Measurements from ENCODE around the gene AXIN1. TPM values are rescaled to one million over a fixed set of nuclear protein-coding genes. Genes with fewer than 3 reads are reported as not detected.

Gene AXIN1
- total RNA-seq, 1 experiment from 2014 or later: 53.3 TPM

DNA sequence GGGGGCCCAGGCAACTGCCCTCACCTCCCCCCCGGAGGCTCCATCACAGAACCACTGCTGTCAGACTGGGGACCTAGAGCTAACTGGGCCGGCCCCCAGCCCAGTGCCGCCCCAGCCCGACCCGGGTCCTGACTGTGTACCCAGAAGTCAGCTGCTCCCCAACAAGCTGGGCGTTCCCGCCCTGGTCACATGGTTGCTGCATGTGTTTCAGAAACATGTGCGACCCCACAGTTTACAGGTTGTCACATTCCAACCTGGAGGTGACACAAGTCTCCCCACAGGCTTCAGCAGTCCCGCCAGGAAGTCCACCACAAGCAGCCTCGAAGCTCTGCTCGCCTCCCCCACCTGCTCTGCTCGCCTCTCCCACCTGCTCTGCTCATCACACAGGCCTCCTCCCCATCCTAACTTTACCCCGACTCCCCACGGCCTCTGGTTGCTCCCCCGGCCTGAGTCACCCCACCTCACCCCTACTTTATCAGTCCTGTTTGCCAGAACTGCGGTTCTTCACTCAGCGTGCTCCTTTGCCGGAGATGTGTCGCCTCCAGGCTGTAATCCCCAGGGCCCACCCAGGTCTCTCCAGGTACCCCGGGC lies 16.8 kb upstream of the AXIN1 start:
- Histone ChIP-seq H3K9me3 (ENCODE audit: control insufficient read depth, insufficient read depth, low read depth, low read length) (no peaks in the 10 kb centered on the region), H3K4me1 (ENCODE audit: control insufficient read depth, insufficient read depth, low read length) (peaks cover 19% of the 10 kb centered on the region), H3K4me3 (ENCODE audit: low read depth in 2 of 2, low read length in 2 of 2) (peak overlapping the region; percentile 31 to 47), H3K27ac (ENCODE audit: low read length) (peak overlapping the region; percentile 54; the same call in 1 of the 2 replicates), H3K27me3 (ENCODE audit: control insufficient read depth, insufficient read depth, low read length) (no peaks in the 10 kb centered on the region), H3K36me3 (ENCODE audit: control insufficient read depth, insufficient read depth, low read length) (no peaks in the 10 kb centered on the region; the same call in 1 of the 2 replicates)
- ATAC-seq (no peak), DNase-seq (ENCODE audit: low read depth, low spot score) (no peak)
- no peak for TF ChIP-seq REST (IDR thresholded peaks at IDR 0.05; ENCODE audit: insufficient read depth in 1 of 2, low read depth in 2 of 2, low read length in 1 of 2)
- TF ChIP-seq TCF7L2 (IDR thresholded peaks at IDR 0.05; ENCODE audit: low read depth, low read length): no peak
- TF ChIP-seq CTCF (IDR thresholded peaks at IDR 0.05): no peak
- TF ChIP-seq SIN3A (IDR thresholded peaks at IDR 0.05; ENCODE audit: borderline replicate concordance, insufficient read depth, low read depth, low read length): no peak
- no peak for TF ChIP-seq POLR2AphosphoS5 (IDR thresholded peaks at IDR 0.05; ENCODE audit: low read depth, low read length)
- CTCF ChIA-PET: no interaction called here
- in situ Hi-C loops (cut with HindIII; ENCODE audit: low pct_unique_long_range_greater_than_20kb, low sequenced_read_pairs) (no loop called here), intact Hi-C loops (cut with micrococcal nuclease; ENCODE audit: unreplicated experiment) (no loop called here)
- POLR2A ChIA-PET: no interaction called here
- BruUV-seq (replicated peaks): TSS peak; percentile 73

DNA sequence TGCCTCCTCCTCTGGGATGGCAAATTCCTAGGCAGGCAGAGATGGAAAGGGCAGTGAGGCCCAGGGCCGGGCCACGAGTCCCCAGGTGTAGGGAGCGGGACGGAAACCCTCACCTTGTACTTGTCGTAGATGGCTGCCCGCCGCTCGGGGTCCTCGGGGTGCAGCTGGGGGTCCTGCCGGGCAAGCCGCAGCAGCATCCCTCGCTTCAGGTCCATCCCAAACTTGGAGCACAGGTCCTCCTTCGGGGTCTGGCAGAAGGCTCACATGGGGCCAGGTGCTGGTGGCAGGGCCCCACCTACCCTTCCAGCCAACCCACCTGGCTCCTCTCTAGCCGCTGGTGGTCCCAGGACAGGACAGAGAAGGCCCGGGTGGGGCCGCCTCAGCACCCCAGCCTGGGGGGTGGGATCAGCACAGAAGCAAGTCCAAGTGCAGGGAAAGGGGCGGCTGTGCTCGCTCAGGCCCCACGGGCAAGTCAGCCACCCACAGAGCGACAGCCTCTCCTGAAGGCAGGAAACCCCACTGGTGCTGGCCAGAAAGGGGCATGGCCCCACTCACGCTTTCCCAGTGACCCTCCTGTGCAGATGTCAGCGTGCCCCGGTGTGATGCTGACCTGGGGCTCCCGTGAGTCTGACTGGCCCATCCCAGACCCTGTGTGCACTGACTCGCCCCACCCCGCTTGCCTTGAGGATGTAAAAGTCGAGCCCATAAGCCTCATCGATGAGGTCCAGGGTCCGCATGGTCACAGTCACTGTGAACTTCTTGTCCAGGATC lies 16.1 kb upstream of the AXIN1 start:
- ChIA-PET CTCF (no interaction called here), POLR2A (no interaction called here)
- intact Hi-C loops (cut with micrococcal nuclease; ENCODE audit: unreplicated experiment) (no loop called here), in situ Hi-C loops (cut with HindIII; ENCODE audit: low pct_unique_long_range_greater_than_20kb, low sequenced_read_pairs) (no loop called here)
- Histone ChIP-seq H3K27me3 (ENCODE audit: control insufficient read depth, insufficient read depth, low read length) (no peaks in the 10 kb centered on the region), H3K4me3 (ENCODE audit: low read depth in 2 of 2, low read length in 2 of 2) (no peak overlapping the region), H3K4me1 (ENCODE audit: control insufficient read depth, insufficient read depth, low read length) (peaks cover 22% of the 10 kb centered on the region), H3K9me3 (ENCODE audit: control insufficient read depth, insufficient read depth, low read depth, low read length) (no peaks in the 10 kb centered on the region), H3K36me3 (ENCODE audit: control insufficient read depth, insufficient read depth, low read length) (no peaks in the 10 kb centered on the region; the same call in 1 of the 2 replicates), H3K27ac (ENCODE audit: low read length) (no peak overlapping the region)
- DNase-seq (ENCODE audit: low read depth, low spot score) (no peak), ATAC-seq (no peak)
- TF ChIP-seq TCF7L2 (IDR thresholded peaks at IDR 0.05; ENCODE audit: low read depth, low read length) (no peak), SIN3A (IDR thresholded peaks at IDR 0.05; ENCODE audit: borderline replicate concordance, insufficient read depth, low read depth, low read length) (no peak)
- BruUV-seq (replicated peaks): no TSS peak
